ENCODE measurements around the gene HIVEP3. TPM values are rescaled to one million over a fixed set of nuclear protein-coding genes. Genes with fewer than 3 reads are reported as not detected.
A peak's percentile ranks its signal among the peaks of the same experiment; 100 is the strongest.

The HIVEP3 gene
- total RNA-seq, 1 donor from 2014 or later = 8.9 TPM

- Histone ChIP-seq H4K20me1 (ENCODE audit: insufficient read depth, low read length) (peaks cover 5% of the 10 kb centered on the region), H3K4me3 (ENCODE audit: insufficient read depth, low read depth, low read length) (no peak overlapping the region), H3K9me3 (ENCODE audit: insufficient read depth, low read depth, low read length) (no peaks in the 10 kb centered on the region), H3K79me2 (ENCODE audit: insufficient read depth, low read length) (no peaks in the 10 kb centered on the region), H3K27ac (ENCODE audit: low read depth, low read length) (no peak overlapping the region), H2AFZ (ENCODE audit: low read depth, low read length) (no peak overlapping the region), H3K9ac (ENCODE audit: low read length) (no peak overlapping the region), H3K27me3 (ENCODE audit: insufficient read depth, low read length) (no peaks in the 10 kb centered on the region), H3K4me2 (ENCODE audit: low read length) (no peak overlapping the region), H3K4me1 (ENCODE audit: insufficient read depth, low read length) (peaks cover 22% of the 10 kb centered on the region), H3K36me3 (ENCODE audit: insufficient read depth, low read length) (no peaks in the 10 kb centered on the region)
- peaks cover 22% of the 10 kb centered on the region for H3K4me1 Mint-ChIP-seq (ENCODE audit: low read depth, unreplicated experiment)
- no peaks in the 10 kb centered on the region for H3K9me3 Mint-ChIP-seq (ENCODE audit: unreplicated experiment)
- H3K27ac Mint-ChIP-seq (ENCODE audit: unreplicated experiment) = no peak overlapping the region
- H3K27me3 Mint-ChIP-seq (ENCODE audit: low read depth, unreplicated experiment) = peaks cover 3% of the 10 kb centered on the region
- no peaks in the 10 kb centered on the region for H3K36me3 Mint-ChIP-seq (ENCODE audit: low read depth, unreplicated experiment)
- no peak overlapping the region for H3K4me3 Mint-ChIP-seq (ENCODE audit: unreplicated experiment)
- TF ChIP-seq EZH2 (IDR thresholded peaks at IDR 0.05; ENCODE audit: insufficient read depth, low read length) = no peak
- TF ChIP-seq, protein P1, sequence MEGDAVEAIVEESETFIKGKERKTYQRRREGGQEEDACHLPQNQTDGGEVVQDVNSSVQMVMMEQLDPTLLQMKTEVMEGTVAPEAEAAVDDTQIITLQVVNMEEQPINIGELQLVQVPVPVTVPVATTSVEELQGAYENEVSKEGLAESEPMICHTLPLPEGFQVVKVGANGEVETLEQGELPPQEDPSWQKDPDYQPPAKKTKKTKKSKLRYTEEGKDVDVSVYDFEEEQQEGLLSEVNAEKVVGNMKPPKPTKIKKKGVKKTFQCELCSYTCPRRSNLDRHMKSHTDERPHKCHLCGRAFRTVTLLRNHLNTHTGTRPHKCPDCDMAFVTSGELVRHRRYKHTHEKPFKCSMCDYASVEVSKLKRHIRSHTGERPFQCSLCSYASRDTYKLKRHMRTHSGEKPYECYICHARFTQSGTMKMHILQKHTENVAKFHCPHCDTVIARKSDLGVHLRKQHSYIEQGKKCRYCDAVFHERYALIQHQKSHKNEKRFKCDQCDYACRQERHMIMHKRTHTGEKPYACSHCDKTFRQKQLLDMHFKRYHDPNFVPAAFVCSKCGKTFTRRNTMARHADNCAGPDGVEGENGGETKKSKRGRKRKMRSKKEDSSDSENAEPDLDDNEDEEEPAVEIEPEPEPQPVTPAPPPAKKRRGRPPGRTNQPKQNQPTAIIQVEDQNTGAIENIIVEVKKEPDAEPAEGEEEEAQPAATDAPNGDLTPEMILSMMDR (IDR thresholded peaks at IDR 0.05; ENCODE audit: insufficient read depth, low read depth, low read length) = no peak
- DNase-seq (ENCODE audit: low read depth) (no peak), FAIRE-seq (no peak)
Observed at GRCh38 chr1:41809692-41810091, 109.0 kb downstream of the HIVEP3 start.

- Histone ChIP-seq H2AFZ (ENCODE audit: low read depth, low read length) (no peak overlapping the region), H3K79me2 (ENCODE audit: insufficient read depth, low read length) (no peaks in the 10 kb centered on the region), H3K4me3 (ENCODE audit: insufficient read depth, low read depth, low read length) (no peak overlapping the region), H3K27me3 (ENCODE audit: insufficient read depth, low read length) (no peaks in the 10 kb centered on the region), H3K4me1 (ENCODE audit: insufficient read depth, low read length) (peaks cover 14% of the 10 kb centered on the region), H3K9me3 (ENCODE audit: insufficient read depth, low read depth, low read length) (no peaks in the 10 kb centered on the region), H3K9ac (ENCODE audit: low read length) (no peak overlapping the region), H3K36me3 (ENCODE audit: insufficient read depth, low read length) (no peaks in the 10 kb centered on the region), H3K4me2 (ENCODE audit: low read length) (no peak overlapping the region), H3K27ac (ENCODE audit: low read depth, low read length) (no peak overlapping the region), H4K20me1 (ENCODE audit: insufficient read depth, low read length) (peaks cover 5% of the 10 kb centered on the region)
- Mint-ChIP-seq H3K4me3 (ENCODE audit: unreplicated experiment) (no peak overlapping the region), H3K27me3 (ENCODE audit: low read depth, unreplicated experiment) (peaks cover 3% of the 10 kb centered on the region), H3K9me3 (ENCODE audit: unreplicated experiment) (no peaks in the 10 kb centered on the region), H3K27ac (ENCODE audit: unreplicated experiment) (peak overlapping the region; percentile 68), H3K4me1 (ENCODE audit: low read depth, unreplicated experiment) (peaks cover 20% of the 10 kb centered on the region), H3K36me3 (ENCODE audit: low read depth, unreplicated experiment) (no peaks in the 10 kb centered on the region)
- DNase-seq (ENCODE audit: low read depth) = no peak
- TF ChIP-seq EZH2 (IDR thresholded peaks at IDR 0.05; ENCODE audit: insufficient read depth, low read length) = no peak
- TF ChIP-seq, protein P1 (IDR thresholded peaks at IDR 0.05; ENCODE audit: insufficient read depth, low read depth, low read length) = no peak
- FAIRE-seq = no peak
Observed at GRCh38 chr1:41807390-41807789, 111.3 kb downstream of the HIVEP3 start.

DNA sequence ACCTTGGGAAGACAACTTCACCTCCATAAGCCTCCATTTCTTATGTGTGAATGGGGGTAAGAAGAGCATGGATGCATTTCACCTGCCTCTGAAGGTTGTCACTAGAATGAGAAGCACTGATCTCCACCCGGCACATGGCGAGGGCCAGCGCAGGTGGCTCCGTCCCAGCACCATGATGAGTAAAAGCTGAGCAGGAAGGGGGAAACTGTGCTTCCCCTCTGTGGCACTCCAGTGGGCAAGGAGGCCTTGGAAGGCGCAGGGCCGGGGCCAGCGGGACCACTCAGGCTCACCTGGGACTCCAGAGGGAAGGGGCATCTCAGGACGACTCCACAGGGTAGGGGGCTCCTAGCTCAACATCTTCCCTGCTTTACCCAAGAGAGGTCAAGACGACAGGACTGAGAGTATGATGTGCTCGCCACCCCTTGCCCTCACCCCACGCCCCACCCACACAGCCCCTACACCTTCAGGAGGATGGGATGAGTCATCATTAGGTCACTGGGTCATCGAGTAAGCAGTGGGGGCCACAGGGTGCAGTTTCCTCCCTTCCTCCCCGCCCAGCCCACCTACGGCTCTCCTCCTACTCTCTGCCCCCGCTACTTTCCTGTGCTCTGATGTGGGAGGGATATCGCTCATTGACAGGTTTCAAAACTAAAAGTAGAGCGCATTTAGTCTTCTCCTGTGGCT lies 112.1 kb downstream of the HIVEP3 start:
- no peak overlapping the region for H3K27ac Mint-ChIP-seq (ENCODE audit: unreplicated experiment)
- no peaks in the 10 kb centered on the region for H3K9me3 Mint-ChIP-seq (ENCODE audit: unreplicated experiment)
- no peaks in the 10 kb centered on the region for H3K9me3 ChIP-seq (ENCODE audit: insufficient read depth, low read depth, low read length)
- H3K79me2 ChIP-seq (ENCODE audit: insufficient read depth, low read length) = no peaks in the 10 kb centered on the region
- H3K4me1 ChIP-seq (ENCODE audit: insufficient read depth, low read length) = peaks cover 6% of the 10 kb centered on the region
- H3K4me3 Mint-ChIP-seq (ENCODE audit: unreplicated experiment) = no peak overlapping the region
- no peak overlapping the region for H3K4me2 ChIP-seq (ENCODE audit: low read length)
- no peaks in the 10 kb centered on the region for H3K36me3 Mint-ChIP-seq (ENCODE audit: low read depth, unreplicated experiment)
- H3K27ac ChIP-seq (ENCODE audit: low read depth, low read length) = no peak overlapping the region
- TF ChIP-seq, protein P1 (IDR thresholded peaks at IDR 0.05; ENCODE audit: insufficient read depth, low read depth, low read length) = no peak
- TF ChIP-seq EZH2 (IDR thresholded peaks at IDR 0.05; ENCODE audit: insufficient read depth, low read length) = no peak
- H3K27me3 ChIP-seq (ENCODE audit: insufficient read depth, low read length) = no peaks in the 10 kb centered on the region
- H2AFZ ChIP-seq (ENCODE audit: low read depth, low read length) = no peak overlapping the region
- peaks cover 3% of the 10 kb centered on the region for H3K27me3 Mint-ChIP-seq (ENCODE audit: low read depth, unreplicated experiment)
- H3K4me3 ChIP-seq (ENCODE audit: insufficient read depth, low read depth, low read length) = no peak overlapping the region
- DNase-seq (ENCODE audit: low read depth) (no peak), FAIRE-seq (no peak)
- H3K36me3 ChIP-seq (ENCODE audit: insufficient read depth, low read length) = no peaks in the 10 kb centered on the region
- peaks cover 5% of the 10 kb centered on the region for H4K20me1 ChIP-seq (ENCODE audit: insufficient read depth, low read length)
- no peak overlapping the region for H3K9ac ChIP-seq (ENCODE audit: low read length)
- H3K4me1 Mint-ChIP-seq (ENCODE audit: low read depth, unreplicated experiment) = peaks cover 14% of the 10 kb centered on the region

Data from astrocyte (in vitro differentiated cells and primary cell).